ENCODE data around the gene GPC6.

The GPC6 gene

GRCh38 chr13:93527748-93528297 lies 301.2 kb downstream of the GPC6 start:
- Histone ChIP-seq H2AFZ (ENCODE audit: low read length) (no peak overlapping the region), H3K9me3 (ENCODE audit: insufficient read depth, low read depth, low read length) (no peaks in the 10 kb centered on the region), H3K79me2 (ENCODE audit: insufficient read depth, low read length) (no peaks in the 10 kb centered on the region), H3K9me2 (replicated peaks; ENCODE audit: low read depth, low read length) (no peaks in the 10 kb centered on the region), H3K4me1 (ENCODE audit: insufficient read depth, low read length, poor library complexity, severe bottlenecking) (no peaks in the 10 kb centered on the region), H3K36me3 (ENCODE audit: insufficient read depth, low read length) (no peaks in the 10 kb centered on the region), H3F3A (ENCODE audit: low read depth) (no peaks in the 10 kb centered on the region), H3K4me2 (ENCODE audit: low read depth, low read length, poor library complexity, severe bottlenecking) (no peak overlapping the region), H3K9ac (ENCODE audit: low read depth, low read length, poor library complexity, severe bottlenecking) (no peak overlapping the region), H3K4me3 (ENCODE audit: low read length, poor library complexity, severe bottlenecking) (no peak overlapping the region), H4K20me1 (ENCODE audit: insufficient read depth, low read length, poor library complexity, severe bottlenecking) (no peaks in the 10 kb centered on the region), H3K27me3 (ENCODE audit: insufficient read depth, low read length, poor library complexity, severe bottlenecking) (no peaks in the 10 kb centered on the region)
- TF ChIP-seq EZH2phosphoT487 (IDR thresholded peaks at IDR 0.05; ENCODE audit: borderline replicate concordance), result no peak

- Histone ChIP-seq H3K4me2 (ENCODE audit: low read depth, low read length, poor library complexity, severe bottlenecking) (no peak overlapping the region), H3K9me2 (replicated peaks; ENCODE audit: low read depth, low read length) (no peaks in the 10 kb centered on the region), H3K9me3 (ENCODE audit: insufficient read depth, low read depth, low read length) (no peaks in the 10 kb centered on the region), H3K36me3 (ENCODE audit: insufficient read depth, low read length) (no peaks in the 10 kb centered on the region), H3K27me3 (ENCODE audit: insufficient read depth, low read length, poor library complexity, severe bottlenecking) (no peaks in the 10 kb centered on the region), H4K20me1 (ENCODE audit: insufficient read depth, low read length, poor library complexity, severe bottlenecking) (no peaks in the 10 kb centered on the region), H3K9ac (ENCODE audit: low read depth, low read length, poor library complexity, severe bottlenecking) (no peak overlapping the region), H3K4me3 (ENCODE audit: low read length, poor library complexity, severe bottlenecking) (no peak overlapping the region), H3F3A (ENCODE audit: low read depth) (no peaks in the 10 kb centered on the region), H3K79me2 (ENCODE audit: insufficient read depth, low read length) (no peaks in the 10 kb centered on the region), H3K4me1 (ENCODE audit: insufficient read depth, low read length, poor library complexity, severe bottlenecking) (no peaks in the 10 kb centered on the region), H2AFZ (ENCODE audit: low read length) (no peak overlapping the region)
- TF ChIP-seq EZH2phosphoT487 (IDR thresholded peaks at IDR 0.05; ENCODE audit: borderline replicate concordance), result no peak
- TF ChIP-seq CTCF (conservative IDR thresholded peaks at IDR 0.05; ENCODE audit: low read length), result no peak
Measured at GRCh38 chr13:93529961-93530360, 303.4 kb downstream of the GPC6 start.

- H3K4me2 ChIP-seq (ENCODE audit: low read depth, low read length, poor library complexity, severe bottlenecking), result no peak overlapping the region
- H3K9ac ChIP-seq (ENCODE audit: low read depth, low read length, poor library complexity, severe bottlenecking), result no peak overlapping the region
- H3K4me1 ChIP-seq (ENCODE audit: insufficient read depth, low read length, poor library complexity, severe bottlenecking), result no peaks in the 10 kb centered on the region
- H3K9me3 ChIP-seq (ENCODE audit: insufficient read depth, low read depth, low read length), result no peaks in the 10 kb centered on the region
- no peaks in the 10 kb centered on the region for H3K36me3 ChIP-seq (ENCODE audit: insufficient read depth, low read length)
- H3K9me2 ChIP-seq (replicated peaks; ENCODE audit: low read depth, low read length), result no peaks in the 10 kb centered on the region
- H4K20me1 ChIP-seq (ENCODE audit: insufficient read depth, low read length, poor library complexity, severe bottlenecking), result no peaks in the 10 kb centered on the region
- no peak overlapping the region for H3K4me3 ChIP-seq (ENCODE audit: low read length, poor library complexity, severe bottlenecking)
- TF ChIP-seq CTCF (conservative IDR thresholded peaks at IDR 0.05; ENCODE audit: low read length), result no peak
- TF ChIP-seq EZH2phosphoT487 (IDR thresholded peaks at IDR 0.05; ENCODE audit: borderline replicate concordance), result no peak
- no peaks in the 10 kb centered on the region for H3K27me3 ChIP-seq (ENCODE audit: insufficient read depth, low read length, poor library complexity, severe bottlenecking)
- no peaks in the 10 kb centered on the region for H3F3A ChIP-seq (ENCODE audit: low read depth)
- no peak overlapping the region for H2AFZ ChIP-seq (ENCODE audit: low read length)
- no peaks in the 10 kb centered on the region for H3K79me2 ChIP-seq (ENCODE audit: insufficient read depth, low read length)
Measured at GRCh38 chr13:93534181-93534700, 307.6 kb downstream of the GPC6 start.

GRCh38 chr13:93535251-93535650 lies 308.6 kb downstream of the GPC6 start:
- Histone ChIP-seq H3K79me2 (ENCODE audit: insufficient read depth, low read length) (no peaks in the 10 kb centered on the region), H3K9me2 (replicated peaks; ENCODE audit: low read depth, low read length) (no peaks in the 10 kb centered on the region), H3K9me3 (ENCODE audit: insufficient read depth, low read depth, low read length) (no peaks in the 10 kb centered on the region), H3F3A (ENCODE audit: low read depth) (no peaks in the 10 kb centered on the region), H4K20me1 (ENCODE audit: insufficient read depth, low read length, poor library complexity, severe bottlenecking) (no peaks in the 10 kb centered on the region), H3K27me3 (ENCODE audit: insufficient read depth, low read length, poor library complexity, severe bottlenecking) (no peaks in the 10 kb centered on the region), H3K4me2 (ENCODE audit: low read depth, low read length, poor library complexity, severe bottlenecking) (no peak overlapping the region), H3K9ac (ENCODE audit: low read depth, low read length, poor library complexity, severe bottlenecking) (no peak overlapping the region), H2AFZ (ENCODE audit: low read length) (no peak overlapping the region), H3K4me1 (ENCODE audit: insufficient read depth, low read length, poor library complexity, severe bottlenecking) (no peaks in the 10 kb centered on the region), H3K4me3 (ENCODE audit: low read length, poor library complexity, severe bottlenecking) (no peak overlapping the region), H3K36me3 (ENCODE audit: insufficient read depth, low read length) (no peaks in the 10 kb centered on the region)
- TF ChIP-seq EZH2phosphoT487 (IDR thresholded peaks at IDR 0.05; ENCODE audit: borderline replicate concordance) (no peak), CTCF (conservative IDR thresholded peaks at IDR 0.05; ENCODE audit: low read length) (no peak)
